Astrocyte (in vitro differentiated cells and primary cell): Measurements from ENCODE around the gene FAM53C. TPM values are rescaled to one million over a fixed set of nuclear protein-coding genes. Genes with fewer than 3 reads are reported as not detected.

Experiments used
- DNase-seq: peaks from one replicate; pipeline ENCODE4 v3.0.0-alpha.2; 2010; ENCODE audit warnings: low read depth
- FAIRE-seq: peaks from 2 replicates; lab custom pipeline; 2011; peaks lifted over from hg19 to GRCh38; lab: Jason Lieb, UNC
- H2AFZ ChIP-seq: 2 replicates; pipeline ENCODE4 v1.6.0; 2012; ENCODE audit warnings: low read depth, low read length, inconsistent platforms
- H3K27ac ChIP-seq: 2 replicates; pipeline ENCODE4 v1.5.1; 2011; ENCODE audit warnings: low read depth, low read length, inconsistent platforms
- H3K27me3 ChIP-seq: 2 replicates; pipeline ENCODE4 v1.6.0; 2011; ENCODE audit warnings: low read length, inconsistent platforms; ENCODE audit not compliant: insufficient read depth
- H3K36me3 ChIP-seq: 2 replicates; pipeline ENCODE4 v1.5.1; 2011; ENCODE audit warnings: low read length, inconsistent platforms; ENCODE audit not compliant: insufficient read depth
- H3K4me1 ChIP-seq: 2 replicates; pipeline ENCODE4 v1.5.1; 2011; ENCODE audit warnings: low read length, inconsistent platforms; ENCODE audit not compliant: insufficient read depth
- H3K4me2 ChIP-seq: 2 replicates; pipeline ENCODE4 v1.6.0; 2012; ENCODE audit warnings: low read length, inconsistent platforms
- H3K4me3 ChIP-seq: 2 replicates; pipeline ENCODE4 v1.5.1; 2011; ENCODE audit warnings: low read depth, mild to moderate bottlenecking, low read length, inconsistent platforms; ENCODE audit not compliant: insufficient read depth
- H3K79me2 ChIP-seq: 2 replicates; pipeline ENCODE4 v1.6.0; 2012; ENCODE audit warnings: mild to moderate bottlenecking, low read length, inconsistent platforms; ENCODE audit not compliant: insufficient read depth
- H3K9ac ChIP-seq: 2 replicates; pipeline ENCODE4 v1.6.0; 2012; ENCODE audit warnings: mild to moderate bottlenecking, low read length, inconsistent platforms
- H3K9me3 ChIP-seq: 2 replicates; pipeline ENCODE4 v1.5.1; 2012; ENCODE audit warnings: low read depth, mild to moderate bottlenecking, low read length, inconsistent platforms; ENCODE audit not compliant: insufficient read depth
- H4K20me1 ChIP-seq: 2 replicates; pipeline ENCODE4 v1.6.0; 2012; ENCODE audit warnings: low read length, inconsistent platforms; ENCODE audit not compliant: insufficient read depth
- H3K27ac Mint-ChIP-seq: one replicate; pipeline ENCODE4 v1.8.0; 2021; ENCODE audit warnings: mild to moderate bottlenecking, mixed read lengths; ENCODE audit not compliant: unreplicated experiment
- H3K27me3 Mint-ChIP-seq: one replicate; pipeline ENCODE4 v1.8.0; 2021; ENCODE audit warnings: low read depth, mixed read lengths; ENCODE audit not compliant: unreplicated experiment
- H3K36me3 Mint-ChIP-seq: one replicate; pipeline ENCODE4 v1.8.0; 2021; ENCODE audit warnings: low read depth, mixed read lengths; ENCODE audit not compliant: unreplicated experiment
- H3K4me1 Mint-ChIP-seq: one replicate; pipeline ENCODE4 v1.8.0; 2021; ENCODE audit warnings: low read depth, mixed read lengths; ENCODE audit not compliant: unreplicated experiment
- H3K4me3 Mint-ChIP-seq: one replicate; pipeline ENCODE4 v1.8.0; 2021; ENCODE audit warnings: mild to moderate bottlenecking, moderate library complexity, mixed read lengths; ENCODE audit not compliant: unreplicated experiment
- H3K9me3 Mint-ChIP-seq: one replicate; pipeline ENCODE4 v1.8.0; 2021; ENCODE audit warnings: mild to moderate bottlenecking, mixed read lengths; ENCODE audit not compliant: unreplicated experiment
- CTCF ChIP-seq: IDR thresholded peaks from 2 replicates; pipeline ENCODE4 v1.5.1; 2011; ENCODE audit warnings: low read depth, mild to moderate bottlenecking, inconsistent platforms, low read length, moderate library complexity; ENCODE audit not compliant: insufficient read depth
- EZH2 ChIP-seq: IDR thresholded peaks from 2 replicates; pipeline ENCODE4 v1.6.1; 2012; ENCODE audit warnings: mild to moderate bottlenecking, low read length, inconsistent platforms; ENCODE audit not compliant: insufficient read depth
- total RNA-seq: library from RNA; stranded (reverse); gene quantifications from 2 replicates; pipeline ENCODE4 v1.2.1, GENCODE V29; 2021

FAM53C gene
- total RNA-seq, 1 donor from 2014 or later, result 46.6 TPM

GRCh38 chr5:138382347-138382746 lies 44.3 kb downstream of the FAM53C start:
- Histone ChIP-seq H3K4me1 (peaks cover 10% of the 10 kb centered on the region), H3K79me2 (no peaks in the 10 kb centered on the region), H3K9ac (no peak overlapping the region), H4K20me1 (no peaks in the 10 kb centered on the region), H3K27ac (no peak overlapping the region), H3K4me3 (no peak overlapping the region), H3K36me3 (peaks cover 34% of the 10 kb centered on the region), H3K27me3 (no peaks in the 10 kb centered on the region), H2AFZ (no peak overlapping the region), H3K9me3 (no peaks in the 10 kb centered on the region), H3K4me2 (no peak overlapping the region)
- no peak overlapping the region for H3K4me3 Mint-ChIP-seq
- H3K4me1 Mint-ChIP-seq, result no peaks in the 10 kb centered on the region
- H3K9me3 Mint-ChIP-seq, result no peaks in the 10 kb centered on the region
- H3K27me3 Mint-ChIP-seq, result no peaks in the 10 kb centered on the region
- FAIRE-seq, result no peak
- DNase-seq, result no peak
- no peak overlapping the region for H3K27ac Mint-ChIP-seq
- TF ChIP-seq EZH2 (no peak), CTCF (no peak)
- H3K36me3 Mint-ChIP-seq, result peaks cover 9% of the 10 kb centered on the region

- Mint-ChIP-seq H3K36me3 (peaks cover 9% of the 10 kb centered on the region), H3K4me1 (no peaks in the 10 kb centered on the region), H3K27ac (no peak overlapping the region), H3K27me3 (no peaks in the 10 kb centered on the region), H3K4me3 (no peak overlapping the region), H3K9me3 (no peaks in the 10 kb centered on the region)
- H3K9me3 ChIP-seq, result no peaks in the 10 kb centered on the region
- H2AFZ ChIP-seq, result peak overlapping the region; percentile 18
- FAIRE-seq, result no peak
- peak overlapping the region; percentile 6 for H3K9ac ChIP-seq
- no peak overlapping the region for H3K4me3 ChIP-seq
- H3K27me3 ChIP-seq, result no peaks in the 10 kb centered on the region
- TF ChIP-seq EZH2 (no peak), CTCF (no peak)
- DNase-seq, result peak; percentile 67
- no peak overlapping the region for H3K27ac ChIP-seq
- H4K20me1 ChIP-seq, result no peaks in the 10 kb centered on the region
- H3K36me3 ChIP-seq, result peaks cover 20% of the 10 kb centered on the region
- peaks cover 10% of the 10 kb centered on the region for H3K4me1 ChIP-seq
- no peaks in the 10 kb centered on the region for H3K79me2 ChIP-seq
- no peak overlapping the region for H3K4me2 ChIP-seq
Measured at GRCh38 chr5:138385660-138386059, 47.6 kb downstream of the FAM53C start.

GRCh38 chr5:138386290-138386689 lies 48.2 kb downstream of the FAM53C start:
- no peak for FAIRE-seq
- no peaks in the 10 kb centered on the region for H3K9me3 ChIP-seq
- no peak overlapping the region for H3K27ac ChIP-seq
- Mint-ChIP-seq H3K36me3 (peaks cover 9% of the 10 kb centered on the region), H3K4me1 (no peaks in the 10 kb centered on the region), H3K4me3 (no peak overlapping the region), H3K27me3 (no peaks in the 10 kb centered on the region), H3K27ac (no peak overlapping the region), H3K9me3 (no peaks in the 10 kb centered on the region)
- no peaks in the 10 kb centered on the region for H3K79me2 ChIP-seq
- H3K4me1 ChIP-seq, result peaks cover 10% of the 10 kb centered on the region
- H3K36me3 ChIP-seq, result peaks cover 20% of the 10 kb centered on the region
- H3K4me2 ChIP-seq, result no peak overlapping the region
- H2AFZ ChIP-seq, result peak overlapping the region; percentile 18
- no peaks in the 10 kb centered on the region for H4K20me1 ChIP-seq
- no peak overlapping the region for H3K4me3 ChIP-seq
- H3K9ac ChIP-seq, result peak overlapping the region; percentile 6
- no peak for DNase-seq
- no peaks in the 10 kb centered on the region for H3K27me3 ChIP-seq
- TF ChIP-seq CTCF (no peak), EZH2 (no peak)
